H1 (cell line): Measurements from ENCODE around the gene CORO6. TPM values are rescaled to one million over a fixed set of nuclear protein-coding genes. Genes with fewer than 3 reads are reported as not detected.

ENCODE experiments used
- CTCF ChIA-PET: fragments of 300-600 bp; sonication (Branson Sonifier 250); formaldehyde crosslinking; loops from one replicate; lab custom pipeline; 2021; ENCODE audit not compliant: partially characterized antibody; lab: Charles Lee
- POLR2A ChIA-PET: fragments of 300-600 bp; sonication (Branson Sonifier 250); formaldehyde crosslinking; loops from one replicate; lab custom pipeline; 2021; ENCODE audit warnings: inconsistent platforms; ENCODE audit not compliant: partially characterized antibody; lab: Charles Lee
- DNase-seq, 2 experiments: peaks; one replicate each; pipeline versions ENCODE4 v3.0.0 to v3.0.0-alpha.2; 2010 to 2022; ENCODE audit warnings: low spot score in 2 of 2, low read depth in 1 of 2, mixed read lengths in 1 of 2
- FAIRE-seq: peaks from 2 replicates; lab custom pipeline; 2011; peaks lifted over from hg19 to GRCh38; lab: Jason Lieb, UNC
- H2AFZ ChIP-seq: 2 replicates; pipeline ENCODE4 v1.8.1; 2012; ENCODE audit warnings: low read length, inconsistent platforms
- H2AK5ac ChIP-seq: 2 replicates; pipeline ENCODE4 v1.6.1; 2013; ENCODE audit warnings: low read depth, low read length
- H2BK120ac ChIP-seq: replicated peaks from 2 replicates; pipeline ENCODE3; 2013; ENCODE audit warnings: low read depth, low read length, inconsistent platforms
- H2BK12ac ChIP-seq: 2 replicates; pipeline ENCODE4 v1.6.1; 2013; ENCODE audit warnings: low read depth, low read length
- H2BK15ac ChIP-seq: 2 replicates; pipeline ENCODE4 v1.6.1; 2013; ENCODE audit warnings: low read length
- H2BK20ac ChIP-seq: 2 replicates; pipeline ENCODE4 v1.6.1; 2013; ENCODE audit warnings: low read length
- H2BK5ac ChIP-seq: 2 replicates; pipeline ENCODE4 v1.6.1; 2013; ENCODE audit warnings: low read depth, low read length
- H3K14ac ChIP-seq: 2 replicates; pipeline ENCODE4 v1.6.1; 2013; ENCODE audit warnings: inconsistent platforms; ENCODE audit not compliant: insufficient read length
- H3K18ac ChIP-seq: 2 replicates; pipeline ENCODE4 v1.6.1; 2013; ENCODE audit warnings: low read length; ENCODE audit errors: extremely low read depth
- H3K23ac ChIP-seq: 2 replicates; pipeline ENCODE4 v1.6.1; 2013; ENCODE audit warnings: inconsistent platforms; ENCODE audit not compliant: insufficient read length
- H3K23me2 ChIP-seq: 2 replicates; pipeline ENCODE4 v1.6.1; 2013; ENCODE audit warnings: low read depth, low read length
- H3K27ac ChIP-seq: 2 replicates; pipeline ENCODE4 v1.6.1; 2011; ENCODE audit warnings: low read depth, low read length, inconsistent platforms
- H3K27me3 ChIP-seq, 4 experiments: replicated peaks in 1 of 4; 1 replicate in 1 of 4; 2 replicates in 3 of 4; pipeline versions ENCODE4 v1.6.1 to v1.8.1; 2011 to 2013; ENCODE audit warnings: low read length in 3 of 4, mild to moderate bottlenecking in 3 of 4, inconsistent platforms in 2 of 4, mixed read lengths in 2 of 4, moderate library complexity in 1 of 4; ENCODE audit not compliant: control insufficient read depth in 3 of 4, insufficient read depth in 3 of 4; ENCODE audit errors: extremely low read depth in 1 of 4
- H3K36me3 ChIP-seq, 4 experiments: 2 replicates each; pipeline versions ENCODE4 v1.6.1 to v1.8.1; 2011 to 2013; ENCODE audit warnings: mild to moderate bottlenecking in 4 of 4, low read length in 3 of 4, moderate library complexity in 2 of 4, control low read depth in 1 of 4, inconsistent platforms in 1 of 4; ENCODE audit not compliant: insufficient read depth in 4 of 4, control insufficient read depth in 2 of 4
- H3K4ac ChIP-seq: replicated peaks from 2 replicates; pipeline ENCODE3; 2013; ENCODE audit warnings: low read length, low read depth, mixed read lengths, inconsistent platforms; ENCODE audit not compliant: insufficient read length
- H3K4me1 ChIP-seq, 4 experiments: replicated peaks in 1 of 4; 1 replicate in 1 of 4; 2 replicates in 3 of 4; pipeline versions ENCODE4 v1.6.1 to v1.8.1; 2011 to 2013; ENCODE audit warnings: low read length in 3 of 4, inconsistent platforms in 2 of 4, mixed read lengths in 1 of 4; ENCODE audit not compliant: insufficient read depth in 4 of 4, control insufficient read depth in 3 of 4
- H3K4me2 ChIP-seq, 2 experiments: 2 replicates each; pipeline versions ENCODE4 v1.6.1 to v1.8.1; 2011 to 2013; ENCODE audit warnings: low read depth in 2 of 2, low read length in 2 of 2, control low read depth in 1 of 2, inconsistent platforms in 1 of 2, mild to moderate bottlenecking in 1 of 2; ENCODE audit not compliant: insufficient read depth in 1 of 2
- H3K4me3 ChIP-seq, 4 experiments: fragments of 200-600, 300-600 bp in 1 of 4; sonication (generic), shearing (Covaris generic), sonication (Bioruptor Twin) in 1 of 4; 2 replicates each; pipeline versions ENCODE4 v1.5.1 to v1.8.1; 2011 to 2016; ENCODE audit warnings: low read length in 4 of 4, low read depth in 3 of 4, control low read depth in 2 of 4, inconsistent platforms in 2 of 4, mild to moderate bottlenecking in 2 of 4, mixed read lengths in 1 of 4, moderate library complexity in 1 of 4; ENCODE audit not compliant: insufficient read depth in 2 of 4; ENCODE audit errors: extremely low read depth in 1 of 4
- H3K56ac ChIP-seq: replicated peaks from 2 replicates; pipeline ENCODE3; 2013; ENCODE audit warnings: low read depth, mild to moderate bottlenecking, mixed read lengths, low read length, inconsistent platforms; ENCODE audit not compliant: insufficient read length
- H3K79me1 ChIP-seq: 2 replicates; pipeline ENCODE4 v1.6.1; 2013; ENCODE audit warnings: low read depth, low read length, control low read depth
- H3K79me2 ChIP-seq, 2 experiments: 2 replicates each; pipeline versions ENCODE4 v1.6.1 to v1.8.1; 2012 to 2013; ENCODE audit warnings: low read length in 2 of 2, mild to moderate bottlenecking in 2 of 2, inconsistent platforms in 1 of 2; ENCODE audit not compliant: insufficient read depth in 2 of 2, control insufficient read depth in 1 of 2
- H3K9ac ChIP-seq, 4 experiments: replicated peaks in 1 of 4; 1 replicate in 1 of 4; 2 replicates in 3 of 4; pipeline versions ENCODE4 v1.6.1 to v1.8.1; 2011 to 2013; ENCODE audit warnings: low read depth in 3 of 4, low read length in 3 of 4, control low read depth in 2 of 4, mild to moderate bottlenecking in 2 of 4, moderate library complexity in 2 of 4, inconsistent platforms in 1 of 4; ENCODE audit errors: extremely low read depth in 1 of 4
- H3K9me3 ChIP-seq, 2 experiments: 2 replicates each; pipeline versions ENCODE4 v1.6.1 to v1.8.1; 2012 to 2013; ENCODE audit warnings: mild to moderate bottlenecking in 2 of 2, moderate library complexity in 2 of 2, control low read depth in 1 of 2, inconsistent platforms in 1 of 2, low read depth in 1 of 2, low read length in 1 of 2, mixed read lengths in 1 of 2; ENCODE audit not compliant: insufficient read depth in 2 of 2
- H4K20me1 ChIP-seq, 2 experiments: replicated peaks in 1 of 2; 2 replicates each; pipeline versions ENCODE3 to v1.8.1; 2011 to 2013; ENCODE audit warnings: inconsistent platforms in 2 of 2, low read length in 2 of 2, mild to moderate bottlenecking in 1 of 2; ENCODE audit not compliant: insufficient read depth in 2 of 2, control insufficient read depth in 1 of 2
- H4K5ac ChIP-seq: 2 replicates; pipeline ENCODE4 v1.6.1; 2013; ENCODE audit warnings: low read length, low read depth, mixed read lengths, inconsistent platforms; ENCODE audit not compliant: insufficient read length
- H4K8ac ChIP-seq: 2 replicates; pipeline ENCODE4 v1.8.0; 2013; ENCODE audit warnings: mild to moderate bottlenecking, moderate library complexity, low read length, inconsistent platforms; ENCODE audit not compliant: insufficient read depth; ENCODE audit errors: extremely low read depth
- H4K91ac ChIP-seq: replicated peaks from 2 replicates; pipeline ENCODE3; 2013; ENCODE audit warnings: low read length, mixed read lengths, inconsistent platforms; ENCODE audit not compliant: insufficient read length
- CBX8 ChIP-seq: fragments of 300-800, 300-1000 bp; sonication (generic); IDR thresholded peaks from 2 replicates; pipeline ENCODE4 v1.7.1; 2016; ENCODE audit warnings: low read depth, low read length, borderline replicate concordance
- CHD1 ChIP-seq: IDR thresholded peaks from 2 replicates; pipeline ENCODE4 v1.6.1; 2012; ENCODE audit warnings: low read depth, low read length, improper control_type of control experiment
- CREB1 ChIP-seq: IDR thresholded peaks from 2 replicates; pipeline ENCODE4 v1.6.1; 2012; ENCODE audit warnings: inconsistent platforms
- CTBP2 ChIP-seq: IDR thresholded peaks from 2 replicates; pipeline ENCODE4 v1.7.0; 2011; ENCODE audit warnings: borderline replicate concordance, mild to moderate bottlenecking, moderate library complexity, mixed read lengths, low read length; ENCODE audit not compliant: insufficient read depth, insufficient read length
- KDM1A ChIP-seq: fragments of 200-600, 300-600 bp; sonication (generic); IDR thresholded peaks from 2 replicates; pipeline ENCODE4 v1.7.1; 2016; ENCODE audit warnings: mild to moderate bottlenecking, low read length, borderline replicate concordance
- NRF1 ChIP-seq: IDR thresholded peaks from 2 replicates; pipeline ENCODE4 v1.6.1; 2011; ENCODE audit warnings: mild to moderate bottlenecking, low read depth, low read length, improper control_type of control experiment
- PHF8 ChIP-seq: fragments of 200-600 bp; sonication (generic); conservative IDR thresholded peaks from 2 replicates; pipeline ENCODE4 v1.7.1; 2012; ENCODE audit warnings: low read depth, mild to moderate bottlenecking, inconsistent platforms, low read length, moderate library complexity
- POU5F1 ChIP-seq: IDR thresholded peaks from 2 replicates; pipeline ENCODE4 v1.6.1; 2011; ENCODE audit warnings: low read depth, mild to moderate bottlenecking, low read length, moderate library complexity
- SIRT6 ChIP-seq: IDR thresholded peaks from one replicate; pipeline ENCODE4 v1.7.1; 2012; ENCODE audit warnings: low read length, inconsistent platforms
- TAF1 ChIP-seq: IDR thresholded peaks from 2 replicates; pipeline ENCODE4 v1.6.1; 2011; ENCODE audit warnings: mild to moderate bottlenecking, low read depth, low read length
- TCF12 ChIP-seq: IDR thresholded peaks from 2 replicates; pipeline ENCODE4 v1.6.1; 2011; ENCODE audit warnings: low read depth, mild to moderate bottlenecking, low read length
- WGBS, 2 experiments: shearing (Covaris generic) in 1 of 2; methylation state at CpG; one replicate each; pipeline versions ENCODE4 v1.1.6 to v1.1.7; 2013 to 2015; ENCODE audit warnings: low lambda C conversion rate in 2 of 2, mixed read lengths in 2 of 2, inconsistent platforms in 1 of 2, low coverage in 1 of 2, missing lambda C conversion rate in 1 of 2; ENCODE audit not compliant: insufficient replicate concordance in 2 of 2, insufficient coverage in 1 of 2, insufficient read length in 1 of 2; ENCODE audit errors: extremely low coverage in 1 of 2, missing lambda C conversion rate in 1 of 2; 5-methylcytosine and 5-hydroxymethylcytosine counted together
- polyA plus RNA-seq, 7 experiments: library from polyadenylated mRNA; depleted of rRNA in 3 of 7; stranded (reverse) in 5 of 7; unstranded in 2 of 7; fragments of >200 nt in 5 of 7; fragments of 200-250 nt in 2 of 7; gene quantifications; 1 replicate in 5 of 7; 2 replicates in 1 of 7; 4 replicates in 1 of 7; pipeline versions ENCODE4 v1.2.1 to v1.2.3, GENCODE V29; 2011 to 2013; ENCODE audit warnings: missing spikeins in 2 of 7, mixed read lengths in 2 of 7
- total RNA-seq: library from RNA; stranded (reverse); fragmentation: NEBNext Ultra II Directional; extraction: Animal tissue kit (Norgen Biotek cat#: 25700); gene quantifications from 2 replicates; pipeline ENCODE4 v1.2.1, GENCODE V29; 2021

Gene CORO6
- total and polyA plus RNA-seq, 2 of the 8 experiments (the other 6 are each of a cell fraction or from before 2014, with no cell fraction given): 2.5 to 8.6 TPM

GRCh38 chr17:29648005-29648404, 25.3 kb upstream of the CORO6 start:
- Histone ChIP-seq H2BK15ac (no peak overlapping the region), H3K9ac (no peak overlapping the region), H3K23ac (no peak overlapping the region), H3K18ac (no peak overlapping the region), H2BK120ac (no peak overlapping the region), H4K5ac (no peak overlapping the region), H2BK5ac (no peak overlapping the region), H3K4me1 (no peaks in the 10 kb centered on the region), H2AK5ac (no peak overlapping the region), H3K4me2 (no peak overlapping the region), H2BK20ac (no peak overlapping the region), H2BK12ac (no peak overlapping the region), H3K56ac (no peak overlapping the region), H3K9me3 (no peaks in the 10 kb centered on the region), H4K20me1 (no peaks in the 10 kb centered on the region), H4K8ac (no peak overlapping the region), H2AFZ (no peak overlapping the region), H3K4ac (no peak overlapping the region), H3K23me2 (no peaks in the 10 kb centered on the region), H3K27ac (no peak overlapping the region), H3K36me3 (no peaks in the 10 kb centered on the region), H3K79me1 (no peaks in the 10 kb centered on the region), H4K91ac (no peak overlapping the region), H3K79me2 (no peaks in the 10 kb centered on the region), H3K14ac (no peak overlapping the region), H3K27me3 (no peaks in the 10 kb centered on the region), H3K4me3 (no peak overlapping the region)
- ChIA-PET CTCF (interaction anchor here (1.1 to 1.2 kb wide), 2 partner anchors 9 to 131 kb away, joined by 4 to 5 read pairs; no protein-coding TSS in a partner anchor), POLR2A (interaction anchor here (1.0 kb wide), 1 partner anchor 8 kb away, joined by 4 read pairs; no protein-coding TSS in a partner anchor)
- 95% methylated on average over 5 of the region's 5 CpGs; no CpG with 5 or more reads in 1 of the 2 experiments for WGBS, 2 experiments
- no peak for FAIRE-seq
- no peak for DNase-seq
- TF ChIP-seq NRF1: no peak
- TF ChIP-seq TCF12: no peak
- TF ChIP-seq POU5F1: no peak
- no peak for TF ChIP-seq KDM1A
- no peak for TF ChIP-seq SIRT6
- TF ChIP-seq CREB1: no peak
- no peak for TF ChIP-seq PHF8
- TF ChIP-seq TAF1: no peak
- no peak for TF ChIP-seq CTBP2
- TF ChIP-seq CHD1: no peak
- no peak for TF ChIP-seq CBX8
